GM23338 (cell line): ENCODE data around the gene DIP2B.

Source experiments
- CTCF ChIP-seq, 2 experiments: fragments of 200-600 bp in 1 of 2; sonication (generic) in 1 of 2; conservative IDR thresholded peaks; 2 replicates each; pipeline versions ENCODE4 v1.5.1 to v1.6.1; 2016 to 2017; ENCODE audit warnings: antibody characterized with exemption in 2 of 2, low read depth in 2 of 2, mild to moderate bottlenecking in 2 of 2, moderate library complexity in 1 of 2
- EZH2 ChIP-seq: fragments of 200-600 bp; sonication (generic); IDR thresholded peaks from one replicate; pipeline ENCODE4 v1.8.0; 2017; ENCODE audit warnings: antibody characterized with exemption, mild to moderate bottlenecking, low read depth; ENCODE audit not compliant: unreplicated experiment
- NANOG ChIP-seq: IDR thresholded peaks from 2 replicates; pipeline ENCODE4 v1.6.1; 2016; ENCODE audit warnings: antibody characterized with exemption, borderline replicate concordance
- POLR2AphosphoS5 ChIP-seq: IDR thresholded peaks from 2 replicates; pipeline ENCODE4 v1.6.1; 2016; ENCODE audit warnings: antibody characterized with exemption, low read depth
- STAT1 ChIP-seq: IDR thresholded peaks from one replicate; pipeline ENCODE4 v1.6.1; 2016; ENCODE audit warnings: antibody characterized with exemption; ENCODE audit not compliant: unreplicated experiment

- TF ChIP-seq CTCF (conservative IDR thresholded peaks at IDR 0.05; ENCODE audit: low read depth in 2 of 2) (0 out of 4 replicates have a peak, but pooled peaks of 1 of the 2 experiments have one; percentile 16), POLR2AphosphoS5 (no peak), NANOG (no peak), EZH2 (no peak), STAT1 (no peak)
These were observed 95.6 kb downstream of the DIP2B start for GRCh38 chr12:50600364-50600763.
